NCI-H526 treated with DMSO at 0.1 percent for 48 hours (cell line): ENCODE measurements around the gene IER5L.
"Not testable (repeated sequence)": the region's sequence is repeated elsewhere in the genome, so short reads cannot be mapped to it uniquely, and the experiment has no call there.

Experiments
- DNase-seq: peaks from one replicate; lab custom pipeline; 2025; lab: John Stamatoyannopoulos, UW

IER5L gene

DNA sequence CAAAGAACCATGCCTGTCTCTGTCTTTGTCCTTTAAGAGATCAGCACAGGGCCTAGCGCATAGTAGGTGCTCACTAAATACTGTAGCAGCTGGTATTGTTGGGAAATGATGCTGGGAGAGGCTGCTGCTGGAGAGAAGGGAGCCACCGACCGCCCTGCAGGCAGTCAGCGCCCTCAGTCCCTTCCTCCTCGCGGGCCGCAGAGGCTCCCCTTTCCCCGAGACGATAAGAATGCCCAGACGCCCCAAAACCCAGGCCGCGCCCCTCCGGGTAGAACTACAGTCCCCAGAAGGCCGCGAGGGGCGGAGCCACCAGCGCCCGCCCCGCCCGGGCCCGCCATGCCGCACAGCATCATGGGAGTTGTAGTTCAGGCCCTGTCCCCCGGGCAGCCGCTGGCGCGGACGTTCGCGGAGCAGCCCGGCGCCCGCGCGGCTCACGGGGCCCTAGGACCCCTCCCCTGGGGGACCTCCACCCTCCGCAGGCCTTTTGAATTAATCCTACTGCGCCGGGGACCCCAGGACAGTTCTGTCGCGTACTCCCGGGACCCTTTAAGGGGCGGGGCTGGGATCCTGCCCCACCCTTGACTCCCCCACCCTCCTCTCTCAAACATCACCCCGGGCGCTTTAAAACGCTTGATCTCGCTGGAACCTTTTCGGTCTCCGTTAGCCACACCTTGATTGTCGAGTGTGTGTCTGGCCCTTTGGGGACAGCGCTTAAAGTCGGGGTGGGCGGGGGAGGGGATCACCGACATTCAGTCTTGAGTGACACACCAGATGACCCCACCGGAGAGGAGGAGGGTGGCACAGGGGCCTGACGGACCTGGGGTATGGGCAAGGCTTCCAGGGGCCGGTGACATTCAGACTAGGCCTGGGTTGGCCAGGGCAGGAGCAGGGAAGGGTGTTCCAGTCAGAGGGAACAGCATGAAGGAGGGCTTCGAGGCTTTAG lies 24.8 kb upstream of the IER5L start:
- DNase-seq: peak; percentile 12

GRCh38 chr9:129201866-129202265 lies 23.8 kb upstream of the IER5L start:
- no peak for DNase-seq

GRCh38 chr9:129201289-129201688 lies 23.2 kb upstream of the IER5L start:
- no peak for DNase-seq

DNA sequence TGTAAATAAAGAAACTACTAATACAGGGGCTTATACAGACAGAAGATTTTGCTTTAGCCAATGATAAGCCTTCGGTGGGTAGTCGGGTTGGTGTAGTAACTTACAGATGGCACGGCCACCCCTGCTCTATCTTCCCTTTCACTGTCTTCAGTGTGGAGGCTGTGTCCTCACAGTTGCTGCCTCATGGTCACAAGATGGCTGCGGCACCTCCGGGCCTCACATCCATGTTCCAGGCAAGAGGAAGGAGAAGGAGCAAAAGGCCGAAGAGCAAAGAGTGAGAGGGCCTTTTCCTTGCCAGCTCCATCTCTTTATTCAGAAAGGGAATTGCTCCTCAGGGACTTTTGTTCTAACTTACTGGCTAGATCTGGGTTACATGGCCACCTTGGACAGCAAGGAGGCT lies 22.2 kb upstream of the IER5L start:
- DNase-seq: no peak

DNA sequence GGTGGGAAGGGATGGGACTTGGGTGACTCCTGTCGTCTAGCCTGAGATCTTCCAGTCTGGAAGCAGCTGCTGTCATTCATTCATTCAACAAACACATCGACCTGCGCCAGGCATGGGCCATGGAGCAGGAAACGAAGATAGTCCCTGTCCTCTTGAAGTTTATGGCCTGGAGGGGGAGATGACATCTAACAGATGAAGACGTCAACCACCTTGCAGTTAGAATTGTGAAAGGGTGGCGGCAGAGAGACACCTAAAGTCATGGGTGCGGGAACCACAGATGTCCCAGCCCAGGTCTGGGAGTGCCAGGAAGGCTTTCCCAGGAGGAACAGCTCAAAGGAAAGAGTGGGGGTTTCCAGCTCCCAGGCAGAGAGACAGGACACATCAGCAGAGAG lies 21.0 kb upstream of the IER5L start:
- no peak for DNase-seq

GRCh38 chr9:129198319-129199043 lies 20.4 kb upstream of the IER5L start:
- DNase-seq: no peak

DNA sequence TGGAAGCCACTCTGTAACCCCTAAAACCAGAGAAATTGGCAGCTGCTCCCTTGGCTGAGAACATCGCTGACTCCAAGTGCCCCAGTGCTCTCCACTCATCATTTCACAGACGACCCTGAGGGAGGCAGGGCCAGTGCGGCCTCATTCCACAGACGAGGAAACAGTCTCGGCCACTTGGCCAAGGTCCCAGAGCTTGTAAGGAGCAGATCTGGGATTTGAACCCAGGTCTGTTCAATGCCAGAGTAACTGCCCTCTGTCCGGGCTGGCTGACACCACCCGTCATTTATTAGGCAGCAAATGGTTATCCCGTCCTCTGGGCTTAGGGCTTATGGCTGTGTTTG lies 19.9 kb upstream of the IER5L start:
- no peak for DNase-seq

DNA sequence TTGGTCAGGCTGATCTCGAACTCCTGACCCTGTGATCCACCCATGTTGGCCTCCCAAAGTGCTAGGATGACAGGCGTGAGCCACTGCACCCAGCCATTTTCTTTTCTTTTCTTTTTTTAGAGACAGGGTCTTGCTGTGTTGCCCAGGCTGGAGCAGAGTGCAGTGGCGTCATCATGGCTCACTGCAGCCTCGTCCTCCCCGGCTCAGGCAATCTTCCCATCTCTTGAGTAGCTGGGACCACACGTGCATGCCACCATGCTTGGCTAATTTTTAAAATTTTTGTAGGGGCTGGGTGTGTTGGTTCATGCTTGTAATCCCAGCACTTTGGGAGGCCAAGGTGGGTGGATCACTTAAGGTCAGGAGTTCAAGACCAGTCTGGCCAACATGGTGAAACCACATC lies 19.0 kb upstream of the IER5L start:
- DNase-seq: not testable (repeated sequence)

DNA sequence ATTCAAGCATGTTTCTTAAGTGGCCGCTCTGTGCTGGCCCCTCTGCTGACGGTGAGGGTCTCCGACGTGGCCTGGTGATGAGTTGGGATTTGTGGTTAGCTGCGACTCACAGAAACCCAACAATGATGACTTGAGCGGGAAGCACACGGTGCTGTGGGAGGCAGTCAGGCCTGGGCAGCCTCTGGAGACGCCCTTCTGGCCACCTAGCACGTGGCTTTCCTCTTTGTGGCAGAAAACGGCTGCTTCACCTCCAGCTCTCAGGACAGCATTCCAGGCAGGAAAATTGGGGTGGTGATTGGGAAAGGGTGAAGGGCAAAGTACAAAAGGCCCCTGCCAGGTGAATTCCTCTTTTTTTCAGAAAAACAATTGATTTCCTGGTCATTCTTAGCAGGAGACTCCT lies 17.5 kb upstream of the IER5L start:
- DNase-seq: no peak

DNA sequence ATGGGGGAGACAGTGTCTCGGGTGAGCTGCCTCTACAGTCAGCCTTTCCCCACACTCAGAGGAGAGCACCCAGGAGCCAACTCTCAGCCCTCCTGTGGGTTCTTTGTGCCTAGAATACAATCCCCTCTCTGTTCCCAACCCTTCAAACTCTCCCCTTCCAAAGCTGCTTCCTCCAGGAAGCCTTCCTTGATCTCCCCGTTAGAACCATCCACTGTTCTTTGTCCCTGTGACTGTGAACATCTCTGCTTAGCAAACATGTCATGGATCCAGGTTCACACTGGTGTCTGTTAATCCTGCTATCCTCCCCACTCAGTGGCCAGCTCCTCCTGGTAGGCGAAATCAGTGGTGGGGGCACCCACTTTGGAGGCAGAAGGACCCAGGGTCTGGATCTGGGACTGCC lies 16.2 kb upstream of the IER5L start:
- no peak for DNase-seq

- DNase-seq: no peak
Observed at GRCh38 chr9:129193655-129194054, 15.6 kb upstream of the IER5L start.

DNA sequence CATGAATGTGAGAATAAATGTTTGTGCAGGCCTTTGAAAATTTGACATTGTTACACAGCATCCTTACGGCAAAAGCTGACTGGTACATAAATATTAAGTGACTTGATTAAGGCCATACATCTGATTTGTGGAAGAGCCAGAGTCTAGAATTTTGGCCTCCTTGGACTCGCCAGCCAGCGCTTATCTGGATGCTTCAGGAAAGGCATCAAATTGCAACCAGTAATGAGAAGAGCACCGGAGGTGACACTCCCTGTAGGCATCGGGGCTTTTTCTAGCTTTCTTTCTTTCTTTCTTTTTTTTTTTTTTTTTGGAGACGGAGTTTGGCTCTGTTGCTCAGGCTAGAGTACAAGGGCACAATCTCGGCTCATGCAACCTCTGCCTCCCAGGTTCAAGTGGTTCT lies 13.2 kb upstream of the IER5L start:
- no peak for DNase-seq

GRCh38 chr9:129189971-129190370 lies 11.9 kb upstream of the IER5L start:
- not testable (repeated sequence) for DNase-seq

DNA sequence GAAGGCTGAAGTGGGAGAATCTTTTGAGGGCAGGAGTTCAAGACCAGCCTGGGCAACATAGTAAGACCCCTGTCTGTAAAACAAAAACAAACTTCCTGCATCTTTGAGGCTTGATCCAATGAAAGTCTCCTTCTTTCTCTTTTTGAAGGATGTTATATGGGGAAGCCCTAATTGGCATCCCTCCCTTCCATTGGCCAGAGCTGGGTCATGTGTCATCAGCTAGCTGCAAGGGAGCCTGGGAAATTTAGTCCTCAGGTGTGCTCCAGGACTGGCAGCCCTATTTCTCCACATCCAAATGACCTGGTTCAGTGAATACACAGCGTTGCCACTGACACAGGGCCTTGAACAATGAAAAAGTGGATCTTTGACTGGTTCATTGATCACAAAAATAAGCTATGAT lies 9.0 kb upstream of the IER5L start:
- no peak for DNase-seq

- no peak for DNase-seq
Observed at GRCh38 chr9:129185991-129186390, 7.9 kb upstream of the IER5L start.

DNA sequence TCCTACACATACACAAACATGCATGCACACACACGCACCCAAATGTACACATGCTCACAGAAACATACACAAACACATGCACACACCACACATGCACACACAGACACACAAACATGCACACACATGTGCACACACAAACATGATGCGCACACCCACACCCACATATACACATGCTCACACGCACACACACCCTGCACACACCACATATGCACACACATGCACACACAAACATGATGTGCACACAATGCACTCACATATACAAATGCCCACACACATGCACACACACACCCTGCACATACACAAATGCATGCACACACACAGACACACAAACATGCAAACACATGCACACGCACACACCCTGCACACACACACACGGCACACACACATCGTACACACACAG lies 7.3 kb upstream of the IER5L start:
- no peak for DNase-seq

GRCh38 chr9:129184596-129185122 lies 6.6 kb upstream of the IER5L start:
- DNase-seq: no peak

DNA sequence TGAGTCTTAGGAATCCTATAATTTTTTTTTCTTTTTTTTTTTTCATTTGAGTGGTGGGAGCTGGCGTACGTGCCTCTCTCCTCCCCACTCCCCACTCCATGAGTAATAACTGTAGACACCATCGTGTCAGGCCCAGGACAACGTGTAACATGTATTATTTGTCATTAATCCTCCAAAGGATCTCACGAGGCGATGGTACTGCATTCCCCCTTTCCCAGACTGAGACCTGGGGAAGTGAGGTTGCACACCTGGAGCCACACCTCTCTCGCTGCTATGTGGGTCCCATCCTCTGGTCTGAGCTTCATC lies 6.1 kb upstream of the IER5L start:
- DNase-seq: no peak

- no peak for DNase-seq
Observed at GRCh38 chr9:129183495-129184218, 5.6 kb upstream of the IER5L start.

DNA sequence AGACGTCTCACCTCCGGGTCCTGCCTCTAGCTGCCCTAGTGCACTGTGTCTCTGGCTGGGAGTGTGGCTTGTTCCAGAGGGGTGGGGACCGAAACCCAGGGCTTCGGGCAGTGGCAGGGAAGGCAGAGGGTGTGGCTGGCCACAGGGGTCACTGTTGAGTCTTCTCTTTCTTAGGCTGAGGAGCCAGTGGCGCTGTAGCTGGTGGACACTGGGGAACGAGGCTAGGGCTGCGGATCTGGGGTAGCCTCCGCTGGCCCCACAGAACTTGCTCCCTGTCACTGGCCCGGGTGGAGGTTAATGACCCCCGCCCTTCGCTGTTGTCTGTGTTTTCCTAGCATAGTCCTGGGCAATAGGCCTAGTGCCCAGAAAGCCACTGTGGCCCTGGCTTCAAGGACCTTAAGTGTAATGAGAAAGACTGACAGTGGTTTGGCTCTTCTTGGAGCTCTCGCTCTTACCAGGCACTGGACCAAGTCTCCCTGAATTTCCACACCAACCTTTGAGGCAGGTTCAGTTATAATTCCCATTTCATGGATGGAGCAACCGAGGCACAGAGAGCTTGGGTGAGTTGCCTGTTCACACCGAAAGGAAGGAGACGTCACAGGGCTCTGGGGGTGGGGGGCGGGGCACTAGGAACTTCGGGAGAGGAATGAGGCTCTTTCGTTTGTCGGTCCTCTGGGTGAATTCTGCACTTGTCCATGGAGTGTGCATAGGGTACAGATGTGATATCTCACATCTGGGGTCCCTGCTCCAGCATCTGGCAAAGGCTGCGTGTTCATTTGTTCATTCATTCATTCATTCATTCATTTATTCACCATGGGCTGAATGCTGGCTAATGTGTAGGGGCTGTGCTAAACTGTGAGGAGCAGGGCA lies 4.8 kb upstream of the IER5L start:
- DNase-seq: no peak

- DNase-seq: no peak
Observed at GRCh38 chr9:129182122-129182521, 4.1 kb upstream of the IER5L start.

- no peak for DNase-seq
Observed at GRCh38 chr9:129181246-129181645, 3.2 kb upstream of the IER5L start.
